Measurements from ENCODE around the gene SRF.
A peak's percentile ranks its signal among the peaks of the same experiment; 100 is the strongest.

Gene SRF

GRCh38 chr6:43184268-43184985 is 13.4 kb downstream of the SRF start:
- DNase-seq, result no peak

- peak; percentile 26 for DNase-seq
Observed at GRCh38 chr6:43185391-43185985, 14.4 kb downstream of the SRF start.

- DNase-seq, result no peak
Observed at GRCh38 chr6:43186019-43186418, 14.9 kb downstream of the SRF start.

- DNase-seq, result no peak
Observed at GRCh38 chr6:43186706-43187105, 15.6 kb downstream of the SRF start.

- no peak for DNase-seq
Observed at GRCh38 chr6:43187821-43188220, 16.8 kb downstream of the SRF start.

- no peak for DNase-seq
Observed at GRCh38 chr6:43188426-43188825, 17.4 kb downstream of the SRF start.

GRCh38 chr6:43189776-43190304 is 18.8 kb downstream of the SRF start:
- no peak for DNase-seq

- DNase-seq, result no peak
Observed at GRCh38 chr6:43192911-43193310, 21.8 kb downstream of the SRF start.

GRCh38 chr6:43193929-43194328 is 22.9 kb downstream of the SRF start:
- DNase-seq, result no peak

GRCh38 chr6:43196337-43196736 is 25.3 kb downstream of the SRF start:
- DNase-seq, result no peak

- DNase-seq, result no peak
Observed at GRCh38 chr6:43199912-43200311, 28.8 kb downstream of the SRF start.

GRCh38 chr6:43200541-43200940 is 29.5 kb downstream of the SRF start:
- DNase-seq, result no peak

- DNase-seq, result no peak
Observed at GRCh38 chr6:43202451-43202850, 31.4 kb downstream of the SRF start.

- no peak for DNase-seq
Observed at GRCh38 chr6:43203029-43203717, 32.1 kb downstream of the SRF start.

- no peak for DNase-seq
Observed at GRCh38 chr6:43203718-43204095, 32.6 kb downstream of the SRF start.

GRCh38 chr6:43204271-43205105 is 33.4 kb downstream of the SRF start:
- DNase-seq, result no peak

- DNase-seq, result no peak
Observed at GRCh38 chr6:43205849-43206248, 34.8 kb downstream of the SRF start.

GRCh38 chr6:43207286-43207685 is 36.2 kb downstream of the SRF start:
- DNase-seq, result no peak

GRCh38 chr6:43211955-43212354 is 40.9 kb downstream of the SRF start:
- no peak for DNase-seq

GRCh38 chr6:43213431-43213830 is 42.4 kb downstream of the SRF start:
- no peak for DNase-seq

GRCh38 chr6:43215066-43215465 is 44.0 kb downstream of the SRF start:
- no peak for DNase-seq

- DNase-seq, result no peak
Observed at GRCh38 chr6:43216200-43216599, 45.1 kb downstream of the SRF start.

- no peak for DNase-seq
Observed at GRCh38 chr6:43217351-43217750, 46.3 kb downstream of the SRF start.
